ENCODE measurements around the gene HNRNPDL. TPM values are rescaled to one million over a fixed set of nuclear protein-coding genes. Genes with fewer than 3 reads are reported as not detected.

HNRNPDL gene
- total RNA-seq, 1 experiment from 2014 or later = 179 TPM

- no peak for TF ChIP-seq EZH2 (IDR thresholded peaks at IDR 0.05; ENCODE audit: low read depth)
- TF ChIP-seq, protein P1, sequence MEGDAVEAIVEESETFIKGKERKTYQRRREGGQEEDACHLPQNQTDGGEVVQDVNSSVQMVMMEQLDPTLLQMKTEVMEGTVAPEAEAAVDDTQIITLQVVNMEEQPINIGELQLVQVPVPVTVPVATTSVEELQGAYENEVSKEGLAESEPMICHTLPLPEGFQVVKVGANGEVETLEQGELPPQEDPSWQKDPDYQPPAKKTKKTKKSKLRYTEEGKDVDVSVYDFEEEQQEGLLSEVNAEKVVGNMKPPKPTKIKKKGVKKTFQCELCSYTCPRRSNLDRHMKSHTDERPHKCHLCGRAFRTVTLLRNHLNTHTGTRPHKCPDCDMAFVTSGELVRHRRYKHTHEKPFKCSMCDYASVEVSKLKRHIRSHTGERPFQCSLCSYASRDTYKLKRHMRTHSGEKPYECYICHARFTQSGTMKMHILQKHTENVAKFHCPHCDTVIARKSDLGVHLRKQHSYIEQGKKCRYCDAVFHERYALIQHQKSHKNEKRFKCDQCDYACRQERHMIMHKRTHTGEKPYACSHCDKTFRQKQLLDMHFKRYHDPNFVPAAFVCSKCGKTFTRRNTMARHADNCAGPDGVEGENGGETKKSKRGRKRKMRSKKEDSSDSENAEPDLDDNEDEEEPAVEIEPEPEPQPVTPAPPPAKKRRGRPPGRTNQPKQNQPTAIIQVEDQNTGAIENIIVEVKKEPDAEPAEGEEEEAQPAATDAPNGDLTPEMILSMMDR (conservative IDR thresholded peaks at IDR 0.05) = no peak
- no peak overlapping the region for H3K4me2 ChIP-seq
- intact Hi-C loops (cut with micrococcal nuclease; ENCODE audit: unreplicated experiment) = no loop called here
- BruUV-seq (replicated peaks) = no TSS peak
- DNase-seq = no peak
- H3K27me3 ChIP-seq (ENCODE audit: insufficient read depth, low read depth) = no peaks in the 10 kb centered on the region
- CTCF ChIA-PET = no interaction called here
- H3K36me3 ChIP-seq (ENCODE audit: low read depth) = no peaks in the 10 kb centered on the region
- H3F3A ChIP-seq (ENCODE audit: insufficient read depth, low read depth) = no peaks in the 10 kb centered on the region; the same call in 1 of the 2 replicates
- no peak overlapping the region for H3K27ac ChIP-seq
- H4K20me1 ChIP-seq (ENCODE audit: insufficient read depth) = no peaks in the 10 kb centered on the region
- no peaks in the 10 kb centered on the region for H3K79me2 ChIP-seq (ENCODE audit: low read depth)
- H3K9me3 ChIP-seq (ENCODE audit: insufficient read depth, low read depth) = no peaks in the 10 kb centered on the region
- H3K4me3 ChIP-seq = no peak overlapping the region
- no peak overlapping the region for H2AFZ ChIP-seq
- POLR2A ChIA-PET (ENCODE audit: unreplicated experiment) = no interaction called here
- no peaks in the 10 kb centered on the region for H3K9me2 ChIP-seq (ENCODE audit: insufficient read depth)
- peaks cover 11% of the 10 kb centered on the region for H3K4me1 ChIP-seq (replicated peaks; ENCODE audit: insufficient read depth)
Measured at GRCh38 chr4:82382751-82383150, 47.5 kb downstream of the HNRNPDL start.

GRCh38 chr4:82381661-82382296, 48.5 kb downstream of the HNRNPDL start:
- no peaks in the 10 kb centered on the region for H3K79me2 ChIP-seq (ENCODE audit: low read depth)
- CTCF ChIA-PET = no interaction called here

GRCh38 chr4:82381235-82381634, 49.0 kb downstream of the HNRNPDL start:
- ChIA-PET POLR2A (ENCODE audit: unreplicated experiment) (no interaction called here), CTCF (no interaction called here)
- Histone ChIP-seq H3K27ac (no peak overlapping the region), H3K27me3 (ENCODE audit: insufficient read depth, low read depth) (no peaks in the 10 kb centered on the region), H3K4me1 (replicated peaks; ENCODE audit: insufficient read depth) (peaks cover 14% of the 10 kb centered on the region), H3K36me3 (ENCODE audit: low read depth) (no peaks in the 10 kb centered on the region), H3K9me3 (ENCODE audit: insufficient read depth, low read depth) (no peaks in the 10 kb centered on the region), H3F3A (ENCODE audit: insufficient read depth, low read depth) (no peaks in the 10 kb centered on the region; the same call in 1 of the 2 replicates), H4K20me1 (ENCODE audit: insufficient read depth) (no peaks in the 10 kb centered on the region), H2AFZ (no peak overlapping the region), H3K79me2 (ENCODE audit: low read depth) (peaks cover 5% of the 10 kb centered on the region; the same call in 1 of the 2 replicates), H3K4me2 (no peak overlapping the region), H3K4me3 (no peak overlapping the region), H3K9me2 (ENCODE audit: insufficient read depth) (no peaks in the 10 kb centered on the region)
- TF ChIP-seq, protein P1 (conservative IDR thresholded peaks at IDR 0.05) = no peak
- TF ChIP-seq EZH2 (IDR thresholded peaks at IDR 0.05; ENCODE audit: low read depth) = no peak
- no TSS peak for BruUV-seq (replicated peaks)
- intact Hi-C loops (cut with micrococcal nuclease; ENCODE audit: unreplicated experiment) = no loop called here
- DNase-seq = no peak

More at GRCh38 chr4:82381661-82382296, 48.5 kb downstream of the HNRNPDL start:
- Histone ChIP-seq H4K20me1 (ENCODE audit: insufficient read depth) (no peaks in the 10 kb centered on the region), H3K4me1 (replicated peaks; ENCODE audit: insufficient read depth) (peaks cover 11% of the 10 kb centered on the region), H3K9me3 (ENCODE audit: insufficient read depth, low read depth) (no peaks in the 10 kb centered on the region), H3K4me2 (no peak overlapping the region), H3K27me3 (ENCODE audit: insufficient read depth, low read depth) (no peaks in the 10 kb centered on the region), H3K36me3 (ENCODE audit: low read depth) (no peaks in the 10 kb centered on the region), H3F3A (ENCODE audit: insufficient read depth, low read depth) (no peaks in the 10 kb centered on the region; the same call in 1 of the 2 replicates), H3K9me2 (ENCODE audit: insufficient read depth) (no peaks in the 10 kb centered on the region), H3K4me3 (no peak overlapping the region), H3K27ac (no peak overlapping the region), H2AFZ (no peak overlapping the region)
- no peak for DNase-seq
- intact Hi-C loops (cut with micrococcal nuclease; ENCODE audit: unreplicated experiment) = no loop called here
- POLR2A ChIA-PET (ENCODE audit: unreplicated experiment) = no interaction called here
- TF ChIP-seq, protein P1 (conservative IDR thresholded peaks at IDR 0.05) = no peak
- no peak for TF ChIP-seq EZH2 (IDR thresholded peaks at IDR 0.05; ENCODE audit: low read depth)
- BruUV-seq (replicated peaks) = no TSS peak
